Mucosa of descending colon (tissue), 3 donors: ENCODE results near the gene C11orf91. TPM values are rescaled to one million over a fixed set of nuclear protein-coding genes. Genes with fewer than 3 reads are reported as not detected.

Experiments used
- ATAC-seq: fragments of 200-7000 bp; cut with Tn5 transposase; one replicate; pipeline ENCODE4 v1.9.1; 2020; ENCODE audit warnings: mild to moderate bottlenecking, moderate library complexity
- DNase-seq, 3 donors: peaks; one replicate each; pipeline ENCODE4 v3.0.0-alpha.2; 2020
- H3K36me3 ChIP-seq: fragments of 200-600 bp; one replicate; pipeline ENCODE4 v1.8.0; 2021; ENCODE audit warnings: low read depth, mild to moderate bottlenecking
- H3K4me1 ChIP-seq: fragments of 200-600 bp; one replicate; pipeline ENCODE4 v1.8.0; 2021; ENCODE audit warnings: low read depth, mild to moderate bottlenecking
- H3K4me3 ChIP-seq: fragments of 200-600 bp; one replicate; pipeline ENCODE4 v1.8.0; 2021; ENCODE audit warnings: mild to moderate bottlenecking
- H3K9me3 ChIP-seq: fragments of 200-600 bp; one replicate; pipeline ENCODE4 v1.8.0; 2021; ENCODE audit warnings: mild to moderate bottlenecking
- CTCF ChIP-seq: fragments of 200-600 bp; IDR thresholded peaks from one replicate; pipeline ENCODE4 v1.8.0; 2022; ENCODE audit warnings: antibody characterized with exemption, mild to moderate bottlenecking
- intact Hi-C, 2 donors: fragments of 100-400 bp; cut with DNase I in 1 of 2; cut with micrococcal nuclease in 1 of 2; formaldehyde crosslinking; loops; one replicate each; pipeline versions ENCODE4 v1.11.0 to v1.11.1; 2022; cut with DNase I, micrococcal nuclease
- total RNA-seq, 3 donors: library from RNA; stranded (reverse); fragmentation: NEBNext Ultra II Directional in 2 of 3; extraction: Animal tissue kit (Norgen Biotek cat#: 25700) in 2 of 3; gene quantifications; one replicate each; pipeline versions ENCODE4 v1.2.1 to v1.2.4, GENCODE V29; 2021 to 2023
- donor health status: DM: no; HTN: no; CAD: no; lungs with moderate emphysema.
- donor health status: DM: no; HTN: no; CAD: no.
- donor health status: DM: no; HTN: yes; CAD: no.

Gene C11orf91
- total RNA-seq, 3 donors from 2014 or later = 0.51 to 0.70 (median 0.58) TPM

- H3K4me1 ChIP-seq = peaks cover 27% of the 10 kb centered on the region
- H3K4me3 ChIP-seq = no peak overlapping the region
- H3K36me3 ChIP-seq = no peaks in the 10 kb centered on the region
- ATAC-seq (no peak), DNase-seq (no peak)
- no peaks in the 10 kb centered on the region for H3K9me3 ChIP-seq
- intact Hi-C loops = no loop called here
- TF ChIP-seq CTCF = no peak
These were observed 6.1 kb downstream of the C11orf91 start for GRCh38 chr11:33694346-33695050.

GRCh38 chr11:33692541-33692940, 8.1 kb downstream of the C11orf91 start:
- ATAC-seq = no peak
- DNase-seq = no peak
- H3K9me3 ChIP-seq = no peaks in the 10 kb centered on the region
- H3K36me3 ChIP-seq = no peaks in the 10 kb centered on the region
- no peak for TF ChIP-seq CTCF
- no peak overlapping the region for H3K4me3 ChIP-seq
- intact Hi-C loops = no loop called here
- H3K4me1 ChIP-seq = peaks cover 27% of the 10 kb centered on the region

- Histone ChIP-seq H3K9me3 (no peaks in the 10 kb centered on the region), H3K4me1 (peaks cover 27% of the 10 kb centered on the region)
- intact Hi-C loops = no loop called here
These were observed 8.6 kb downstream of the C11orf91 start for GRCh38 chr11:33692013-33692504.

GRCh38 chr11:33691066-33691864, 9.4 kb downstream of the C11orf91 start:
- TF ChIP-seq CTCF = no peak
- H3K4me3 ChIP-seq = no peak overlapping the region
- peaks cover 27% of the 10 kb centered on the region for H3K4me1 ChIP-seq
- no peaks in the 10 kb centered on the region for H3K9me3 ChIP-seq
- ATAC-seq = peak; percentile 68
- peak in 1 of 3 donors; percentile 56 for DNase-seq
- intact Hi-C loops = no loop called here
- no peaks in the 10 kb centered on the region for H3K36me3 ChIP-seq

More at GRCh38 chr11:33692013-33692504, 8.6 kb downstream of the C11orf91 start:
- TF ChIP-seq CTCF = no peak
- Histone ChIP-seq H3K36me3 (no peaks in the 10 kb centered on the region), H3K4me3 (no peak overlapping the region)
- DNase-seq = peak in 1 of 3 donors; percentile 77
- peak; percentile 75 for ATAC-seq

- intact Hi-C loops = no loop called here
- H3K36me3 ChIP-seq = no peaks in the 10 kb centered on the region
- no peak for TF ChIP-seq CTCF
- H3K9me3 ChIP-seq = no peaks in the 10 kb centered on the region
- H3K4me1 ChIP-seq = peaks cover 27% of the 10 kb centered on the region
- ATAC-seq (peak; percentile 67), DNase-seq (peak in 1 of 3 donors; percentile 66)
- H3K4me3 ChIP-seq = no peak overlapping the region
These were observed 10.1 kb downstream of the C11orf91 start for GRCh38 chr11:33690290-33691065.
